Stomach (tissue), 9 donors: ENCODE results near the gene DIAPH3. TPM values are rescaled to one million over a fixed set of nuclear protein-coding genes. Genes with fewer than 3 reads are reported as not detected.

Experiments used
- DNase-seq, 2 donors: peaks; one replicate each; pipeline versions ENCODE4 v3.0.0 to v3.0.0-alpha.2; 2013 to 2019
- H3K27ac ChIP-seq, 5 donors: fragments of 200-600 bp in 4 of 5; sonication (generic) in 4 of 5; one replicate each; pipeline ENCODE4 v1.5.1; 2013 to 2019; ENCODE audit warnings: mild to moderate bottlenecking in 1 of 5, moderate library complexity in 1 of 5
- H3K27me3 ChIP-seq, 3 donors: fragments of 200-600 bp; sonication (generic); one replicate each; pipeline ENCODE4 v1.5.1; 2017 to 2019; ENCODE audit warnings: mixed run types in 1 of 3
- H3K36me3 ChIP-seq, 4 donors: fragments of 200-600 bp; sonication (generic); 1 replicate in 3 of 4; 2 replicates in 1 of 4; pipeline ENCODE4 v1.5.1; 2016 to 2019
- H3K4me1 ChIP-seq, 4 donors: fragments of 200-600 bp; sonication (generic); one replicate each; pipeline ENCODE4 v1.5.1; 2016 to 2019
- H3K4me3 ChIP-seq, 4 donors: fragments of 200-600 bp; sonication (generic) in 3 of 4; one replicate each; pipeline ENCODE4 v1.5.1; 2016 to 2019; ENCODE audit warnings: mild to moderate bottlenecking in 1 of 4
- H3K9me3 ChIP-seq, 4 donors: fragments of 200-600 bp; sonication (generic); one replicate each; pipeline ENCODE4 v1.5.1; 2016 to 2019
- EP300 ChIP-seq: sonication (generic); formaldehyde crosslinking; IDR thresholded peaks from one replicate; pipeline ENCODE4 v1.6.1; 2017; ENCODE audit warnings: antibody characterized with exemption
- POLR2A ChIP-seq, 4 donors: fragments of 450-650 bp; IDR thresholded peaks; one replicate each; pipeline ENCODE4 v1.6.1; 2016; ENCODE audit warnings: antibody characterized with exemption in 4 of 4, control low read depth in 2 of 4, mild to moderate bottlenecking in 1 of 4, moderate library complexity in 1 of 4
- POLR2AphosphoS5 ChIP-seq, 3 donors: sonication (generic); formaldehyde crosslinking; IDR thresholded peaks; one replicate each; pipeline ENCODE4 v1.6.1; 2016; ENCODE audit warnings: antibody characterized with exemption in 3 of 3
- WGBS, 5 donors: extraction: QIAGEN DNeasy Blood & Tissue Kit in 3 of 5; methylation state at CpG; one replicate each; pipeline versions ENCODE4 v1.1.5 to v1.1.7; 2013 to 2018; 5-methylcytosine and 5-hydroxymethylcytosine counted together
- intact Hi-C: fragments of 100-400 bp; cut with DNase I; formaldehyde crosslinking; loops from one replicate; pipeline ENCODE4 v1.15.1; 2023; ENCODE audit warnings: low total_unique reads
- polyA plus RNA-seq, 3 donors: library from polyadenylated mRNA; stranded (reverse); fragments of 200-250 nt; gene quantifications; one replicate each; pipeline ENCODE4 v1.2.3, GENCODE V29; 2013
- total RNA-seq, 5 donors: library from RNA; depleted of rRNA; stranded (reverse); fragments of >200 nt; gene quantifications; one replicate each; pipeline versions ENCODE4 v1.1.0 to v1.2.3, GENCODE V29; 2014 to 2016
- TF ChIP-seq, protein P1 (sequence below), 7 experiments: fragments of 450-650 bp in 4 of 7; fragments of 200-600 bp in 3 of 7; sonication (generic) in 3 of 7; IDR thresholded peaks; one replicate each; pipeline ENCODE4 v1.5.1; 2016 to 2019; ENCODE audit warnings: antibody characterized with exemption in 7 of 7, control low read depth in 2 of 7, mild to moderate bottlenecking in 1 of 7
- donor health status: healthy with polysubstance abuse.
- donor health status: Bipolar disorder and iron deficiency.
- donor health status: healthy.

DIAPH3 gene
- total and polyA plus RNA-seq, 8 donors, result 2.5 to 12.1 (median 4.6) TPM

DNA sequence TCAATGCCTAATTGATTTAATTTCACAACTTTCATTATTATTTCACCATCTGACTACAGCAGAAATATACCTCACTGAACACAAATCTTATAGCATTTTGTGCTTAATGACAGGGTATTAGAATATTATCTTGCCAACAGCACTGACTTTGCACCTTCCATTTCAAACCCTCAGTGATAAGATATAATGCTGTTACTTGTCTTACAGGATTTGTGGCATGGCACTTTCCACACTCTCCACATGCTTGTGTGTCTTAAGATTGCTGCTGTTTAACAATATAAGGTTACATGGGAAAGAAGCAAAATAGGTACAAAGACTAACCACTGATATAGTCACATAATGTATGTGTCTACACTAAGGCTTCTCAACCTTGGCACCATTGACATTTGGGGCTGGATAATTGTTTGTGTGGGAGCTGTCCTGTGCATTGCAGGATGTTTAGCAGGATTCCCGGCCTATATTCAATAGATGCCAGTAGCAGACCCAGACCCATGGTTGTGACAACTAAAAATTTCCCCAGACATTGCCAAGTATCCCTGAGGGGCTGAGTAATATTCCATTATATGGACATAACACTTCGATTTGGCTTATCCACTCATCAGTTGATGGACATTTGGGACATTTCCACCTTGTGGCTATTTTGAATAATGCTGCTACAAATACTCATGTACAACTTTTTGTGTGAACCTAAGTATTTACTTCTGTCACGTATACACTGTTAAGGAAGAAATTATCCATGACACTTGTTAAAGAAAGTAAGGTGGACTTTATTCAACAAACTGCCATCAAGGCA is 5.7 kb upstream of the DIAPH3 start:
- H3K9me3 ChIP-seq, result no peaks in the 10 kb centered on the region
- intact Hi-C loops, result no loop called here
- DNase-seq, result no peak
- TF ChIP-seq POLR2A (IDR thresholded peaks at IDR 0.05), result no peak
- TF ChIP-seq, protein P1, sequence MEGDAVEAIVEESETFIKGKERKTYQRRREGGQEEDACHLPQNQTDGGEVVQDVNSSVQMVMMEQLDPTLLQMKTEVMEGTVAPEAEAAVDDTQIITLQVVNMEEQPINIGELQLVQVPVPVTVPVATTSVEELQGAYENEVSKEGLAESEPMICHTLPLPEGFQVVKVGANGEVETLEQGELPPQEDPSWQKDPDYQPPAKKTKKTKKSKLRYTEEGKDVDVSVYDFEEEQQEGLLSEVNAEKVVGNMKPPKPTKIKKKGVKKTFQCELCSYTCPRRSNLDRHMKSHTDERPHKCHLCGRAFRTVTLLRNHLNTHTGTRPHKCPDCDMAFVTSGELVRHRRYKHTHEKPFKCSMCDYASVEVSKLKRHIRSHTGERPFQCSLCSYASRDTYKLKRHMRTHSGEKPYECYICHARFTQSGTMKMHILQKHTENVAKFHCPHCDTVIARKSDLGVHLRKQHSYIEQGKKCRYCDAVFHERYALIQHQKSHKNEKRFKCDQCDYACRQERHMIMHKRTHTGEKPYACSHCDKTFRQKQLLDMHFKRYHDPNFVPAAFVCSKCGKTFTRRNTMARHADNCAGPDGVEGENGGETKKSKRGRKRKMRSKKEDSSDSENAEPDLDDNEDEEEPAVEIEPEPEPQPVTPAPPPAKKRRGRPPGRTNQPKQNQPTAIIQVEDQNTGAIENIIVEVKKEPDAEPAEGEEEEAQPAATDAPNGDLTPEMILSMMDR (IDR thresholded peaks at IDR 0.05), result no peak
- TF ChIP-seq EP300, result no peak
- no peak for TF ChIP-seq POLR2AphosphoS5 (IDR thresholded peaks at IDR 0.05)
- no peak overlapping the region for H3K27ac ChIP-seq
- H3K36me3 ChIP-seq, result no peaks in the 10 kb centered on the region
- 79 to 91% (median 84%) methylated on average over 3 of the region's 3 CpGs for WGBS, 5 donors
- no peak overlapping the region for H3K4me3 ChIP-seq
- H3K4me1 ChIP-seq, result peaks cover 0 to 15% (median 7%) of the 10 kb centered on the region in 4 donors
- H3K27me3 ChIP-seq, result no peaks in the 10 kb centered on the region

DNA sequence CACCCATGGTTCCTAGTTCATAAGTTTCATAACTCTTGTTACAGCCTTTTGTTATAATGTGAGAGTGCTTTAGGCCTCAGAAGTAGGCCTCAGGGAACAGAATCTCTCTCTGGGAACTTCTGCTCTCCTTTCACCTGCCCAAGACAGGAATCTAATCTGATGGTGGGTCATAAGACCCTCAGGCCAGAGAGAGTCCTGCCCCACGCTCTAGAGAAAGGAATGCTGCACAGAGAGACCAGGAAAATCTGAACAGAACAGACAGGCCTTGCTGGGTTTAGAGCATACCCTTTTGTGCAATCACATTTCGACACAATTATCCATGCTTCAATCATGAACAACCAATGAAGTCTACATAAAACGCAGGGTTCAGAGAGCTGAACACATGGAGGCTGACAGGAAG is 3.4 kb upstream of the DIAPH3 start:
- DNase-seq, result no peak
- Histone ChIP-seq H3K4me3 (no peak overlapping the region), H3K27ac (no peak overlapping the region), H3K9me3 (no peaks in the 10 kb centered on the region), H3K36me3 (no peaks in the 10 kb centered on the region), H3K4me1 (peaks cover 0 to 27% (median 17%) of the 10 kb centered on the region in 4 donors), H3K27me3 (no peaks in the 10 kb centered on the region)
- intact Hi-C loops, result no loop called here
- WGBS, 5 donors, result 78 to 99% (median 92%) methylated on average over 3 of the region's 3 CpGs
- TF ChIP-seq EP300 (no peak), POLR2AphosphoS5 (IDR thresholded peaks at IDR 0.05) (no peak), POLR2A (IDR thresholded peaks at IDR 0.05) (no peak)
- TF ChIP-seq, protein P1 (IDR thresholded peaks at IDR 0.05), result no peak

DNA sequence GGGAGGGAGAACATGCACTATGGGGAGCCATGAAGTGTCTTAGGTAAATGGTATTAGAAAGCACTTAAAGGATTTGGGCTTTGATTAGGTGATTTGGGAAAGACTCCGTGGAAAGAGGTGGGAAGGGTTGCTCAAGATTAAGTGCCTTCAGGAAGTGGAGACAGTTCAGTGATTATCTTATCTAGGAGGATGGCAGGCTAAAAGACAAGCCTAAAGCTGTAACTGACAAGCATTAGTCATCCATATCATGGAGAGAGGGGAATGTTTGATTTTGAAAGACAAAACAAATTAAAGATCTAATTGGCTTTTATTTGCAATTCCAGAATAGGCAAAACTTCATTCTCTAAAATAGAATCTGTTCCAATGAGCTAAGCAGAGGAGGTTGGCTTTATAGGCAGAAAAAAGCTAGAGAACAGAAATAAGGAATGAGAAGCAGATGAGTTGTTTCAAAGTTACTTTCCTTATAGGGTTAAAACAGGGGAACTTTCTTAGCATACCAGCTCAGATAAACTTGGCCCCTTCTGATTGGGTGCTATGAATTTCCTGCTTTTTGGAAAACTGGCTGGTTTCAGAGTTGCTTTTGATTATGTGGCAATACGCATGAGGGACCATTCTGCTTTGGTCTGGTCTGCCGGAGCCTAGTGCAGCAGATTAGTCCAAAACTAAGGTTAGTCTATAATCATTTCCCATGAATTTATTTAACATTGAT is 1.8 kb upstream of the DIAPH3 start:
- intact Hi-C loops, result no loop called here
- peaks cover 0 to 27% (median 17%) of the 10 kb centered on the region in 4 donors for H3K4me1 ChIP-seq
- H3K27me3 ChIP-seq, result no peaks in the 10 kb centered on the region
- peak overlapping the region in 3 of 5 donors; percentile 91 to 94 (median 92) for H3K27ac ChIP-seq
- H3K9me3 ChIP-seq, result no peaks in the 10 kb centered on the region
- DNase-seq, result no peak
- WGBS, 5 donors, result 56 to 75% (median 70%) methylated on average over 3 of the region's 3 CpGs
- no peaks in the 10 kb centered on the region for H3K36me3 ChIP-seq
- TF ChIP-seq EP300 (no peak), POLR2AphosphoS5 (IDR thresholded peaks at IDR 0.05) (no peak), POLR2A (IDR thresholded peaks at IDR 0.05) (no peak)
- TF ChIP-seq, protein P1 (IDR thresholded peaks at IDR 0.05), result no peak
- H3K4me3 ChIP-seq, result no peak overlapping the region

DNA sequence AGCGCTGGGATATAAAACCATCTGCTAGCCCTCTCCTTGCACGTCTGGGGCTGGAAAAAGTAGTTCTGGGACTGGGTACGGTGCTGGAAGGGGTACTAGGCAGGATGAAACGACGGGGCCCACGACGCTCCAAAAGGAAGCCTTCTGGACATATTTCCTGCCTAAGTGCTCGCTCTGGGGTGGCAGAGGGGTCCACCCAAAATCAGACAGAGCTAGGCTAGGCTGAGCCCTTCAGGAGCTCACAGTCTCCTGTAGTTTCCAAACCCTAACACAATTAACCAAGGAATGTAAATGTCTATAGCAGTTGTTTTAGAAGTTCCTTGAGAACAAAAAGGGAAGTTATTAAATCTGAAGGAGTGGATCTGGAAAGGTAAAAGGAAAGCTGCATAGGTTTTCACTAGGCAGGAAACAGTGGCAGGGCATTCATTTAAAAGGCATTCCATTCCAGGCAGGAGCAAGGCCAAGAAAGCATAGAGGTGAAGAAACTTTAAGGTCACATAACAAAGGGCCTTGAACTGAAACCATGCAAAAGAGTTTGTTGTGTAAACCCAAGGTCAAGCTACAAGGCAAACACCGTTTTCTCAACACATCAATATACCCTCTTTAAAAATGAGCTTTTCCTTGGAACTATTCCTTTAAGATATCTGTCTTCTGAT is 634 bp upstream of the DIAPH3 start:
- 3 to 7% (median 4%) methylated on average over 9 of the region's 9 CpGs for WGBS, 5 donors
- H3K36me3 ChIP-seq, result no peaks in the 10 kb centered on the region
- TF ChIP-seq, protein P1 (IDR thresholded peaks at IDR 0.05), result no peak
- TF ChIP-seq POLR2AphosphoS5 (IDR thresholded peaks at IDR 0.05) (no peak), EP300 (no peak), POLR2A (IDR thresholded peaks at IDR 0.05) (no peak)
- intact Hi-C loops, result no loop called here
- peak in 1 of 2 donors; percentile 49 for DNase-seq
- H3K27me3 ChIP-seq, result no peaks in the 10 kb centered on the region
- H3K27ac ChIP-seq, result peak overlapping the region; percentile 83 to 94 (median 91)
- peaks cover 0 to 27% (median 17%) of the 10 kb centered on the region in 4 donors for H3K4me1 ChIP-seq
- no peaks in the 10 kb centered on the region for H3K9me3 ChIP-seq
- peak overlapping the region; percentile 60 to 96 (median 71) for H3K4me3 ChIP-seq
